ENCODE results near the gene PADI6.
A peak's percentile ranks its signal among the peaks of the same experiment; 100 is the strongest.
"Not testable (repeated sequence)": the region's sequence is repeated elsewhere in the genome, so short reads cannot be mapped to it uniquely, and the experiment has no call there.

Gene PADI6

GRCh38 chr1:17405898-17406759, 34.1 kb downstream of the PADI6 start:
- Histone ChIP-seq H3K4me3 (ENCODE audit: low read depth, low read length) (no peak overlapping the region), H3K9me3 (ENCODE audit: control insufficient read depth, insufficient read depth, low read depth, low read length) (no peaks in the 10 kb centered on the region), H3K27me3 (ENCODE audit: control insufficient read depth, insufficient read depth, low read length) (no peaks in the 10 kb centered on the region), H3K27ac (ENCODE audit: low read depth, low read length) (no peak overlapping the region), H3K36me3 (ENCODE audit: control insufficient read depth, insufficient read depth, low read length) (peaks cover 51% of the 10 kb centered on the region), H3K9ac (ENCODE audit: low read length) (peak overlapping the region; percentile 15), H3K4me1 (ENCODE audit: control insufficient read depth, insufficient read depth, low read length) (peaks cover 36% of the 10 kb centered on the region; the same call in 1 of the 2 replicates)

GRCh38 chr1:17406760-17407475, 34.9 kb downstream of the PADI6 start:
- H3K9me3 ChIP-seq (ENCODE audit: control insufficient read depth, insufficient read depth, low read depth, low read length); H3K27me3 ChIP-seq (ENCODE audit: control insufficient read depth, insufficient read depth, low read length); H3K27ac ChIP-seq (ENCODE audit: low read depth, low read length); H3K4me3 ChIP-seq (ENCODE audit: low read depth, low read length); H3K9ac ChIP-seq (ENCODE audit: low read length): not testable (repeated sequence)
- H3K4me1 ChIP-seq (ENCODE audit: control insufficient read depth, insufficient read depth, low read length) = peaks cover 32% of the 10 kb centered on the region; the same call in 1 of the 2 replicates
- H3K36me3 ChIP-seq (ENCODE audit: control insufficient read depth, insufficient read depth, low read length) = peaks cover 59% of the 10 kb centered on the region

- H3K4me1 ChIP-seq (ENCODE audit: control insufficient read depth, insufficient read depth, low read length) = peaks cover 36% of the 10 kb centered on the region; the same call in 1 of the 2 replicates
- H3K27me3 ChIP-seq (ENCODE audit: control insufficient read depth, insufficient read depth, low read length); H3K4me3 ChIP-seq (ENCODE audit: low read depth, low read length); H3K9me3 ChIP-seq (ENCODE audit: control insufficient read depth, insufficient read depth, low read depth, low read length); H3K27ac ChIP-seq (ENCODE audit: low read depth, low read length); H3K9ac ChIP-seq (ENCODE audit: low read length): not testable (repeated sequence)
- peaks cover 69% of the 10 kb centered on the region for H3K36me3 ChIP-seq (ENCODE audit: control insufficient read depth, insufficient read depth, low read length)
Observed at GRCh38 chr1:17407786-17408514, 36.0 kb downstream of the PADI6 start.

- H3K36me3 ChIP-seq (ENCODE audit: control insufficient read depth, insufficient read depth, low read length) = peaks cover 83% of the 10 kb centered on the region
Observed at GRCh38 chr1:17409391-17409811, 37.4 kb downstream of the PADI6 start.

GRCh38 chr1:17412093-17412870, 40.3 kb downstream of the PADI6 start:
- Histone ChIP-seq H3K4me1 (ENCODE audit: control insufficient read depth, insufficient read depth, low read length) (peaks cover 22% of the 10 kb centered on the region; the same call in 1 of the 2 replicates), H3K36me3 (ENCODE audit: control insufficient read depth, insufficient read depth, low read length) (peaks cover 98% of the 10 kb centered on the region), H3K9ac (ENCODE audit: low read length) (no peak overlapping the region), H3K9me3 (ENCODE audit: control insufficient read depth, insufficient read depth, low read depth, low read length) (no peaks in the 10 kb centered on the region), H3K4me3 (ENCODE audit: low read depth, low read length) (no peak overlapping the region), H3K27ac (ENCODE audit: low read depth, low read length) (no peak overlapping the region), H3K27me3 (ENCODE audit: control insufficient read depth, insufficient read depth, low read length) (no peaks in the 10 kb centered on the region)

More at GRCh38 chr1:17409391-17409811, 37.4 kb downstream of the PADI6 start:
- no peak overlapping the region for H3K27ac ChIP-seq (ENCODE audit: low read depth, low read length)
- no peak overlapping the region for H3K4me3 ChIP-seq (ENCODE audit: low read depth, low read length)
- H3K4me1 ChIP-seq (ENCODE audit: control insufficient read depth, insufficient read depth, low read length) = peaks cover 32% of the 10 kb centered on the region; the same call in 1 of the 2 replicates
- H3K27me3 ChIP-seq (ENCODE audit: control insufficient read depth, insufficient read depth, low read length) = no peaks in the 10 kb centered on the region
- H3K9me3 ChIP-seq (ENCODE audit: control insufficient read depth, insufficient read depth, low read depth, low read length) = no peaks in the 10 kb centered on the region
- no peak overlapping the region for H3K9ac ChIP-seq (ENCODE audit: low read length)

- Histone ChIP-seq H3K4me1 (ENCODE audit: control insufficient read depth, insufficient read depth, low read length) (peaks cover 18% of the 10 kb centered on the region; the same call in 1 of the 2 replicates), H3K9ac (ENCODE audit: low read length) (no peak overlapping the region), H3K4me3 (ENCODE audit: low read depth, low read length) (no peak overlapping the region), H3K36me3 (ENCODE audit: control insufficient read depth, insufficient read depth, low read length) (peaks cover 99% of the 10 kb centered on the region), H3K9me3 (ENCODE audit: control insufficient read depth, insufficient read depth, low read depth, low read length) (no peaks in the 10 kb centered on the region), H3K27me3 (ENCODE audit: control insufficient read depth, insufficient read depth, low read length) (no peaks in the 10 kb centered on the region), H3K27ac (ENCODE audit: low read depth, low read length) (no peak overlapping the region)
Observed at GRCh38 chr1:17414022-17414421, 42.0 kb downstream of the PADI6 start.

- no peaks in the 10 kb centered on the region for H3K9me3 ChIP-seq (ENCODE audit: control insufficient read depth, insufficient read depth, low read depth, low read length)
Observed at GRCh38 chr1:17416389-17416788, 44.4 kb downstream of the PADI6 start.

GRCh38 chr1:17419626-17420328, 47.8 kb downstream of the PADI6 start:
- H3K36me3 ChIP-seq (ENCODE audit: control insufficient read depth, insufficient read depth, low read length) = peaks cover 96% of the 10 kb centered on the region
- H3K27ac ChIP-seq (ENCODE audit: low read depth, low read length) = no peak overlapping the region
- no peaks in the 10 kb centered on the region for H3K9me3 ChIP-seq (ENCODE audit: control insufficient read depth, insufficient read depth, low read depth, low read length)
- no peaks in the 10 kb centered on the region for H3K27me3 ChIP-seq (ENCODE audit: control insufficient read depth, insufficient read depth, low read length)
- H3K4me1 ChIP-seq (ENCODE audit: control insufficient read depth, insufficient read depth, low read length) = no peaks in the 10 kb centered on the region
- no peak overlapping the region for H3K9ac ChIP-seq (ENCODE audit: low read length)
- H3K4me3 ChIP-seq (ENCODE audit: low read depth, low read length) = no peak overlapping the region

More at GRCh38 chr1:17416389-17416788, 44.4 kb downstream of the PADI6 start:
- H3K27me3 ChIP-seq (ENCODE audit: control insufficient read depth, insufficient read depth, low read length) = no peaks in the 10 kb centered on the region
- no peak overlapping the region for H3K9ac ChIP-seq (ENCODE audit: low read length)
- H3K27ac ChIP-seq (ENCODE audit: low read depth, low read length) = 0 out of 2 replicates have a peak overlapping the region, but pooled peaks have one; percentile 8
- H3K4me1 ChIP-seq (ENCODE audit: control insufficient read depth, insufficient read depth, low read length) = peaks cover 7% of the 10 kb centered on the region; the same call in 1 of the 2 replicates
- H3K4me3 ChIP-seq (ENCODE audit: low read depth, low read length) = no peak overlapping the region
- H3K36me3 ChIP-seq (ENCODE audit: control insufficient read depth, insufficient read depth, low read length) = peaks cover 97% of the 10 kb centered on the region

GRCh38 chr1:17420391-17420918, 48.5 kb downstream of the PADI6 start:
- Histone ChIP-seq H3K27me3 (ENCODE audit: control insufficient read depth, insufficient read depth, low read length) (no peaks in the 10 kb centered on the region), H3K4me3 (ENCODE audit: low read depth, low read length) (no peak overlapping the region), H3K9me3 (ENCODE audit: control insufficient read depth, insufficient read depth, low read depth, low read length) (no peaks in the 10 kb centered on the region), H3K4me1 (ENCODE audit: control insufficient read depth, insufficient read depth, low read length) (no peaks in the 10 kb centered on the region), H3K36me3 (ENCODE audit: control insufficient read depth, insufficient read depth, low read length) (peaks cover 96% of the 10 kb centered on the region), H3K27ac (ENCODE audit: low read depth, low read length) (no peak overlapping the region), H3K9ac (ENCODE audit: low read length) (no peak overlapping the region)
